Stimulated activated CD4-positive, alpha-beta T cell treated with anti-CD3 and anti-CD28 coated beads, Interleukin-12 subunit alpha, Interleukin-12 subunit beta, amount 100 ng/mL, for 4 hours (primary cell): ENCODE results near the gene WNT7A.
"Not testable (repeated sequence)": the region's sequence is repeated elsewhere in the genome, so short reads cannot be mapped to it uniquely, and the experiment has no call there.

ENCODE experiments used
- DNase-seq: peaks from one replicate; pipeline ENCODE4 v3.0.0-alpha.2; 2020

The WNT7A gene

GRCh38 chr3:13879946-13880810 is at the start of gene WNT7A:
Gene WNT7A, minus strand, starts transcription at chr3:13880071. Its CDS starts 255 bp downstream, at chr3:13879816.
- DNase-seq, result peak; percentile 61

GRCh38 chr3:13928741-13929140 is 48.9 kb upstream of the WNT7A start:
- DNase-seq, result not testable (repeated sequence)

- DNase-seq, result no peak
These were observed 47.4 kb upstream of the WNT7A start for GRCh38 chr3:13927295-13927694.

GRCh38 chr3:13916375-13916774 is 36.5 kb upstream of the WNT7A start:
- DNase-seq, result no peak

- no peak for DNase-seq
These were observed 22.9 kb upstream of the WNT7A start for GRCh38 chr3:13902648-13903238.

GRCh38 chr3:13901935-13902584 is 22.2 kb upstream of the WNT7A start:
- DNase-seq, result no peak

GRCh38 chr3:13898346-13898745 is 18.5 kb upstream of the WNT7A start:
- no peak for DNase-seq

- peak; percentile 29 for DNase-seq
These were observed 16.7 kb upstream of the WNT7A start for GRCh38 chr3:13896473-13897154.

GRCh38 chr3:13895155-13896105 is 15.6 kb upstream of the WNT7A start:
- DNase-seq, result peak; percentile 95

GRCh38 chr3:13894807-13895154 is 14.9 kb upstream of the WNT7A start:
- DNase-seq, result no peak

GRCh38 chr3:13894096-13894806 is 14.4 kb upstream of the WNT7A start:
- no peak for DNase-seq

- no peak for DNase-seq
These were observed 12.4 kb upstream of the WNT7A start for GRCh38 chr3:13892304-13892703.

GRCh38 chr3:13891492-13892073 is 11.7 kb upstream of the WNT7A start:
- DNase-seq, result no peak

GRCh38 chr3:13891017-13891392 is 11.1 kb upstream of the WNT7A start:
- no peak for DNase-seq

GRCh38 chr3:13890377-13891016 is 10.6 kb upstream of the WNT7A start:
- DNase-seq, result peak; percentile 23

- DNase-seq, result no peak
These were observed 8.7 kb upstream of the WNT7A start for GRCh38 chr3:13888576-13888975.

- DNase-seq, result no peak
These were observed 7.8 kb upstream of the WNT7A start for GRCh38 chr3:13887495-13888300.

- no peak for DNase-seq
These were observed 6.8 kb upstream of the WNT7A start for GRCh38 chr3:13886593-13887129.

GRCh38 chr3:13885704-13886010 is 5.8 kb upstream of the WNT7A start:
- DNase-seq, result no peak
